Measurements from ENCODE around the gene ADGRD1.

GRCh38 chr12:130945786-130946492, 7.8 kb upstream of the ADGRD1 start:
- no peak for TF ChIP-seq CTCF (IDR thresholded peaks at IDR 0.05)
- TF ChIP-seq POLR2AphosphoS5 (IDR thresholded peaks at IDR 0.05): no peak
- no peak for TF ChIP-seq EP300 (IDR thresholded peaks at IDR 0.05; ENCODE audit: low read depth)
